ENCODE measurements around the gene TMEM248. TPM values are rescaled to one million over a fixed set of nuclear protein-coding genes. Genes with fewer than 3 reads are reported as not detected.
"Not testable (repeated sequence)": the region's sequence is repeated elsewhere in the genome, so short reads cannot be mapped to it uniquely, and the experiment has no call there.

TMEM248 gene
- total RNA-seq, 4 donors from 2014 or later, result 95.9 to 595 (median 166) TPM

GRCh38 chr7:66880053-66880452 is 41.0 kb upstream of the TMEM248 start:
- H3K4me3 ChIP-seq, result no peak overlapping the region
- no peak overlapping the region for H3K27ac ChIP-seq
- in situ Hi-C loops (cut with MboI; ENCODE audit: low pct_ligation_motif_present in 1 of 4, low pct_unique_long_range_greater_than_20kb in 1 of 4, low sequenced_read_pairs in 3 of 4) (no loop called here), intact Hi-C loops (cut with DNase I; ENCODE audit: low total_unique reads) (no loop called here)
- H3K9me3 ChIP-seq, result no peaks in the 10 kb centered on the region
- WGBS, 2 donors (ENCODE audit: low coverage in 1 of 2), result 30 to 48% methylated on average over 2 to 5 of the region's 5 CpGs
- H3K4me1 ChIP-seq, result peaks cover 0 to 8% (median 0%) of the 10 kb centered on the region in 4 donors
- no peak for DNase-seq
- TF ChIP-seq, protein P1, sequence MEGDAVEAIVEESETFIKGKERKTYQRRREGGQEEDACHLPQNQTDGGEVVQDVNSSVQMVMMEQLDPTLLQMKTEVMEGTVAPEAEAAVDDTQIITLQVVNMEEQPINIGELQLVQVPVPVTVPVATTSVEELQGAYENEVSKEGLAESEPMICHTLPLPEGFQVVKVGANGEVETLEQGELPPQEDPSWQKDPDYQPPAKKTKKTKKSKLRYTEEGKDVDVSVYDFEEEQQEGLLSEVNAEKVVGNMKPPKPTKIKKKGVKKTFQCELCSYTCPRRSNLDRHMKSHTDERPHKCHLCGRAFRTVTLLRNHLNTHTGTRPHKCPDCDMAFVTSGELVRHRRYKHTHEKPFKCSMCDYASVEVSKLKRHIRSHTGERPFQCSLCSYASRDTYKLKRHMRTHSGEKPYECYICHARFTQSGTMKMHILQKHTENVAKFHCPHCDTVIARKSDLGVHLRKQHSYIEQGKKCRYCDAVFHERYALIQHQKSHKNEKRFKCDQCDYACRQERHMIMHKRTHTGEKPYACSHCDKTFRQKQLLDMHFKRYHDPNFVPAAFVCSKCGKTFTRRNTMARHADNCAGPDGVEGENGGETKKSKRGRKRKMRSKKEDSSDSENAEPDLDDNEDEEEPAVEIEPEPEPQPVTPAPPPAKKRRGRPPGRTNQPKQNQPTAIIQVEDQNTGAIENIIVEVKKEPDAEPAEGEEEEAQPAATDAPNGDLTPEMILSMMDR (IDR thresholded peaks at IDR 0.05), result no peak
- TF ChIP-seq POLR2A (IDR thresholded peaks at IDR 0.05), result no peak
- no peak for TF ChIP-seq EP300 (IDR thresholded peaks at IDR 0.05; ENCODE audit: low read depth)
- no peaks in the 10 kb centered on the region for H3K27me3 ChIP-seq
- no peaks in the 10 kb centered on the region for H3K36me3 ChIP-seq

DNA sequence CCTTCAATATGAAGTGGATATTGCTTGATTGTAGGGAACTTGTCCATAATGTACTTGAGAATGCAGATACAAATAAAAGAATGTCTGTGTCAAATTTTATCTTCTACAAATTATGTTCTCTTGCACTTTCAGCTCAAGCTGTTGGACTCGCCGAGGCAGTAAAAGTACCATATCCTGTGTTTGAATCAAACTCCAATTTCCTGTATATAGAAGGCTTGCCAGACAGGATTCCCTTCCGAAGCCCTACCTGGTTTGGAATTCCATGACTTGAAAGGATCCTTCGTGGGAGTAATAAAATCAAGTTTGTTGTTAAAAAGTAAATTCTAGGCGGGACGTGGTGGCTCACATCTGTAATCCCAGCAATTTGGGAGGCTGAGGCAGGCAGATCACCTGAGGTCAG is 40.4 kb upstream of the TMEM248 start:
- H3K9me3 ChIP-seq; intact Hi-C loops (cut with DNase I; ENCODE audit: low total_unique reads); H3K36me3 ChIP-seq; H3K4me1 ChIP-seq; DNase-seq; in situ Hi-C loops (cut with MboI; ENCODE audit: low pct_ligation_motif_present in 1 of 4, low pct_unique_long_range_greater_than_20kb in 1 of 4, low sequenced_read_pairs in 3 of 4); H3K27ac ChIP-seq; H3K27me3 ChIP-seq; H3K4me3 ChIP-seq: not testable (repeated sequence)
- 40 to 54% methylated on average over 4 to 6 of the region's 6 CpGs for WGBS, 2 donors (ENCODE audit: low coverage in 1 of 2)

DNA sequence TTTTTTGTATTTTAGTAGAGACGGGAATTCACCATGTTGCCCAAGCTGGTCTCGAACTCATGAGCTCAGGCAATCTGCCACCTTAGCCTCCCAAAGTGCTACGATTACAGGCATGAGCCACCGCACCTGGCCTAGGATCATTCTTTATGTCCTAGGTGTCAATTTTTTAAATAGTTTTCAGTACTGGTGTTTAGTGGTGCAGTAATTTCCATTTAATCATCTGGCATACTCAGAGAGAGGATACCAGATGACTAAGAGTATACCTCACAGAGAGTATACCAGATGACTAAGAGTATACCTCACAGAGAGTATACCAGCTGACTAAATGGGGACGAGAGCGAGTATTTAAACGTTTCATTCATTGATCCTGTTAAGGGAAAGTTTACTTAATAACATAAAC is 37.3 kb upstream of the TMEM248 start:
- peaks cover 0 to 8% (median 0%) of the 10 kb centered on the region in 4 donors for H3K4me1 ChIP-seq
- H3K27me3 ChIP-seq, result no peaks in the 10 kb centered on the region
- no peak overlapping the region for H3K27ac ChIP-seq
- H3K36me3 ChIP-seq, result no peaks in the 10 kb centered on the region
- 83 to 85% methylated on average over 3 to 7 of the region's 7 CpGs for WGBS, 2 donors (ENCODE audit: low coverage in 1 of 2)
- in situ Hi-C loops (cut with MboI; ENCODE audit: low pct_ligation_motif_present in 1 of 4, low pct_unique_long_range_greater_than_20kb in 1 of 4, low sequenced_read_pairs in 3 of 4), result no loop called here
- no peak overlapping the region for H3K4me3 ChIP-seq
- DNase-seq, result no peak
- intact Hi-C loops (cut with DNase I; ENCODE audit: low total_unique reads), result no loop called here
- no peaks in the 10 kb centered on the region for H3K9me3 ChIP-seq
- TF ChIP-seq EP300 (IDR thresholded peaks at IDR 0.05; ENCODE audit: low read depth) (no peak), POLR2A (IDR thresholded peaks at IDR 0.05) (no peak)
- TF ChIP-seq, protein P1 (IDR thresholded peaks at IDR 0.05), result no peak

DNA sequence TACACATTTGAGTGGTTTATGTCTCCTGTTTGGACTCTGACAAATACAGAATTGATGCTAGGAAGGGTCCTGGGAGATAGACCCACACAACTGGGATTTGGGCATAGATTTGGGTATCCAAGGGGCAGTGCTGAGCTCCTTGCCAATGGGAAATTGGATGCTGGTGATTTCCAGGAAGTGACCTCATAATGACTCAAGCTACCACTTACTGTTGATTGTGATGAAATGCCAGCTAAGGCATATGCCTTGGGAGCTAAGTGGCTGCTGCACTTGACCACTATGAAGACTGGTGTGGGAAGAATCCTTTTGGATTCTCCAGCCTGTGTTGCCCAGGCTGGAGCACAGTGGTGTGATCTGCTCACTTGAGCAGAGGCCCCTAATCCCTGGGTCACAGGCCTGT is 36.5 kb upstream of the TMEM248 start:
- intact Hi-C loops (cut with DNase I; ENCODE audit: low total_unique reads); H3K27ac ChIP-seq; H3K4me3 ChIP-seq; H3K36me3 ChIP-seq; H3K4me1 ChIP-seq; H3K27me3 ChIP-seq; in situ Hi-C loops (cut with MboI; ENCODE audit: low pct_ligation_motif_present in 1 of 4, low pct_unique_long_range_greater_than_20kb in 1 of 4, low sequenced_read_pairs in 3 of 4); H3K9me3 ChIP-seq; DNase-seq: not testable (repeated sequence)

- no peak overlapping the region for H3K27ac ChIP-seq
- WGBS, 2 donors (ENCODE audit: low coverage in 1 of 2), result 75 to 91% methylated on average over 4 of the region's 4 CpGs
Measured at GRCh38 chr7:66886152-66886551, 34.9 kb upstream of the TMEM248 start.

GRCh38 chr7:66888223-66888622 is 32.8 kb upstream of the TMEM248 start:
- H3K4me1 ChIP-seq; H3K27me3 ChIP-seq; intact Hi-C loops (cut with DNase I; ENCODE audit: low total_unique reads); H3K36me3 ChIP-seq; DNase-seq; H3K27ac ChIP-seq; in situ Hi-C loops (cut with MboI; ENCODE audit: low pct_ligation_motif_present in 1 of 4, low pct_unique_long_range_greater_than_20kb in 1 of 4, low sequenced_read_pairs in 3 of 4); H3K9me3 ChIP-seq; H3K4me3 ChIP-seq: not testable (repeated sequence)
- 78 to 100% methylated on average over 1 to 3 of the region's 3 CpGs for WGBS, 2 donors (ENCODE audit: low coverage in 1 of 2)

More at GRCh38 chr7:66886152-66886551, 34.9 kb upstream of the TMEM248 start:
- no peak for DNase-seq
- TF ChIP-seq, protein P1 (IDR thresholded peaks at IDR 0.05), result no peak
- no peak for TF ChIP-seq POLR2A (IDR thresholded peaks at IDR 0.05)
- no peak for TF ChIP-seq POLR2AphosphoS5 (IDR thresholded peaks at IDR 0.05)
- TF ChIP-seq EP300 (IDR thresholded peaks at IDR 0.05; ENCODE audit: low read depth), result no peak
- Histone ChIP-seq H3K4me3 (no peak overlapping the region), H3K4me1 (no peaks in the 10 kb centered on the region), H3K36me3 (no peaks in the 10 kb centered on the region), H3K27me3 (no peaks in the 10 kb centered on the region), H3K9me3 (no peaks in the 10 kb centered on the region)
- in situ Hi-C loops (cut with MboI; ENCODE audit: low pct_ligation_motif_present in 1 of 4, low pct_unique_long_range_greater_than_20kb in 1 of 4, low sequenced_read_pairs in 3 of 4), result no loop called here
- intact Hi-C loops (cut with DNase I; ENCODE audit: low total_unique reads), result no loop called here
